GM21529 (cell line): Measurements from ENCODE around the gene KRTAP10-10.
"Not testable (repeated sequence)": the region's sequence is repeated elsewhere in the genome, so short reads cannot be mapped to it uniquely, and the experiment has no call there.

Source experiments
- ATAC-seq: cut with Tn5 transposase; IDR thresholded peaks from one replicate; pipeline ENCODE4 v1.9.1; 2021; ENCODE audit not compliant: unreplicated experiment

Gene KRTAP10-10

GRCh38 chr21:44637018-44637850, at the start of gene KRTAP10-10:
KRTAP10-10 (plus strand) TSS chr21:44637356; CDS start chr21:44637418, 62 bp downstream.
- ATAC-seq, result no peak

DNA sequence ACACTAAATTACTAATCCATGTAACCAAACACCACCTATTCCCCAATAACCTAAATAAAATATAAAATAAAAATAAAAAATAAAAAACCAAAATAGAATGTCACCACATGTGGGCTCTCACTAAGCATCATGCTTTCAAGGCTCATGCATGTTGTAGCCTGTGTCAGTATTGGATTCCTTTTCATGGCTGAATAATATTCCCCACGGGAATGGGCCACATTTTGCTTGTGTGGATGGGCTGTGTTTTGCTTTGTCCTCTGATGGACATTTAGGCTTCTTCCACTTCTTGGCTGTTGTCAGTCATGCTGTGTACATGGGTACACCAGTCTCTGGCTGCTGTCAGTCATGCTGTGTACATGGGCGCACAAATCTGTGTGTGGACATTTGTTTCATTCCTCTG, 48.1 kb upstream of the KRTAP10-10 start:
- no peak for ATAC-seq

- no peak for ATAC-seq
Measured at GRCh38 chr21:44589586-44590305, 47.4 kb upstream of the KRTAP10-10 start.

DNA sequence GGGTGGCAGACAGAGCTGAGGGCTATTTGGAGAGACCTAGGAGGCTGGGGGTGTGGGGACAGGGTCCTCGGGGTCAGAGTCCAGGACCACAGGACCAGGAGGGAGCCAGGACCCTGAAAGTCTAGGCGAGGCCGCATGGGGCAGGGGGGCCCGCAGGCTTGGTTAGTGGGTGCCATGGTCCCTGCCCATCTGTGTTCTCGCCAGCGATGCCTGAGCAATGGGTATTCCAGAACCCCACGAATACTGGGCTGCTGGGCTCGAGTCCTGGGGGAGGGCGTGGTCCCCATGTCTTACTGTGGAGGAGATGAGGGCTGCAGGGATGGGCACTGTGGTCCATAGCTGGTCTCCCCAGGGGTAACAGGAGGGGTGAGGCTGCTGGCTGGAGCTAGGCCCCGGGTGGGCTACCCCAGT, 46.8 kb upstream of the KRTAP10-10 start:
- no peak for ATAC-seq

DNA sequence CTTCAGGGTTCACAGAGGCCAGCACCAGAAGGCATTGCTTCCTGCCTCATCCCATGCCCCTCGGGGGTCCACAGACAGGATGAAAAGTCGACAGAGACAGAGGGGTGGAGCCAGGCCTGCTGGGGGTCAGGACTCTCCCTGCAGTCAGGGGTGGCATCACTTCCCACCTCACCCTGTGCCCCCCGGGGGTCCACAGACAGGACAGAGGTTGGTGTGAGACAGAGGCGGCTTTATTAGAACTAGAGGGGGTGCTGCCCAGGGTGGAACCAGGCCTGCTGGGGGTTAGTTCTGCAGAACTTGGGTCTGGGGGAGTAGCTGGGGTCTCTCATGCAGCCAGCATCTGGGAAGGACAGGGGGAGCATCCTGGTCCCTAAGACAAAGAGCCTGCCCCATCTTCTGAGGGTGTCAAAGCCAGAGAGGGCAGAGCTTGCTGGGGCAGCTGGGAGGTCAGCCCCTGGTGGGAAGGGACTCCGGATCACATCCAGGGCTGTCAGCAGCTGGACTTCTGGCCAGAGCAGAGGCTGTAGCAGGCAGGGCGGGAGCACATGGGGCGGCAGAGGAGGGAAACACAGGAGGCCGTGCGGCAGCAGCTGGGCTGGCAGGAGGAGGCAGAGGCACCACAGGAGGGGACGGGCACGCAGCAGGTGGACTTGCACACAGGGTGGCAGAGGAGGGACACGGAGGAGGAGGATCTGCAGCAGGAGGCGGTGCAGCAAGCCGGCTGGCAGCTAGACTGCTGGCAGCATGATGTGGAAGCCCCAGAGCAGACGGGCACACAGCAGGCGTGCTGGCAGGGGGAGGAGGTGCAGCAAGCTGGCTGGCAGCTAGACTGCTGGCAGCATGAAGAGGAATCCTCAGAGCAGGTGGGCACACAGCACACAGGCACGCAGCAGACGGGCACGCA, 46.0 kb upstream of the KRTAP10-10 start:
- not testable (repeated sequence) for ATAC-seq

- not testable (repeated sequence) for ATAC-seq
Measured at GRCh38 chr21:44591801-44592130, 45.4 kb upstream of the KRTAP10-10 start.

GRCh38 chr21:44592446-44593311, 44.5 kb upstream of the KRTAP10-10 start, which contains the start of gene KRTAP10-6:
KRTAP10-6 (minus strand) TSS chr21:44592505; CDS start chr21:44592484, 21 bp downstream.
- no peak for ATAC-seq

DNA sequence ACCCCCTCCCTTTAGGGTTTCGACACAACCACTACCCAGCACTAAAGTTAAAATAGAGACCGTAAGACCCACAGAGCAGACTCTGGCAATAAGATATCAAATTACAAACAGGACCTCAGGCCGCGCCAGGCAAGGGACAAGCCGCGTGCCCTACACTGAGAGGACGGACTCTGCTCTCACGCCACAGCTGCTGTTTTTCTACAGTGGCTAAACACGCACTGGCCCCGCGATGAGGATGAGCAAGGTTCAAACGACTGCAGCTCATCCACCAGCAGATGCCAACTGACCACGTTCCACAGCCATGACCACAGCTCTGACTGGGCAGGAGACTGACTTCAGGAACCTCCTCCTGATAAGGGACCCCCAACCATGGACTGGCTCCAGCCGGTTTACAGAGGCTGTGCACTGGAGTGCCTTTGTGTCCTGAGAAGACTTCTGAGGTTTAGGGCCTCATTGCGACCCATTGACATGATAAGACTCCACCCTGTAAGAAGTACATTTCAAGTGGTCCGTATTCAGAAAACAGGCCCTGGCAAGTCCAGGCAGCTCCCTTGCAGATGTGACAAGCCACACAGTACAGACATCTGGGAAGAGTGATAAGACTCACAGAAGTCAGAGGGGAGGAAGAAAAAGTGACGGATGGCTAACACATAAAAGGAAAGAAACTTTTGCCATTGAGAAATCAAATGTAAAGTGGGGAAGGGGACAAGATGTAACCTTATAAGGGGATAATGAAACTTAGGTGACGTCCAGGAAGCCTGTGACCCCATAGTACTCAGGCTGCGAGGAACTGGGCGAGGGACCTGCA, 43.4 kb upstream of the KRTAP10-10 start:
- ATAC-seq, result no peak

DNA sequence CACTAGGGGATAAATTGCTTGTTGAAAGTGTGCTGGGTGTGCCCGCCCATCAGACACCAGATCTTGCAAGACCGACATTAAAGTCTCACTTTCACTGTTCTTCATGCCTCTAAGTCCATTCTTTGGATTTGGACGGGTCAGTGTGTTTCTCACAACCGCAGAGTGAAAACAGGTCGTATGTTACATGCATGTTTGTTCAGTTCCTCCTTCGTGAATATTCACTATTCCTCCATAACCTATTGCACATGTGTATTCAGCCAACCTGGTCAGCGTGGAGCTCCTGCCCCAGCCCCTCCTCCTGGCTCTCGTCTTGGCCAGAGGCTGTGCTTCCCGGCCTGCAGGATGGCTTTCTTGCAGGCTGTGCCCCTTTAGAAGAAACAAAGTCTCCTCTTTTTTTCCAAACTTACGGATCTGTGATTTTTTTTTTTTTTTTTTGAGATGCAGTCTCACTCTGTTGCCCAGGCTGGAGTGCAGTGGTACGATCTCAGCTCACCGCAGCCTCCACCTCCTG, 42.7 kb upstream of the KRTAP10-10 start:
- ATAC-seq, result no peak

DNA sequence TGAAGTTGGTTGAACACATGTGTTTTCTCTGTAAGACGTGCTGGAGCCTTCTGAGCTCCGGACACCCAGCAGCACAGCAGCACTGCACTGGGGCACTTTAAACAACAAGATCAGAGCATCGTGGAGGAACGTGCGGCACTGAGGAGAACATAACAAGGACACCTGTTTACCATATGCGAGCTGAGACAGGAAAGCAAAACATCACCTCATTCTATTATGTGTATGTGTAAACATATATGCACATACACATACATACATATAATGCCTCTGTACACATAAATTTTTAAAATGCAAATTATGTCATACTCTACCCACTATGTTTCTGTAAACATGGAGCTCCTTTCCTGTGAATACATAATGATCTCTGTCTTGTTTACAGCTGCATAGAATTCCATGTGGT, 41.6 kb upstream of the KRTAP10-10 start:
- ATAC-seq, result no peak

DNA sequence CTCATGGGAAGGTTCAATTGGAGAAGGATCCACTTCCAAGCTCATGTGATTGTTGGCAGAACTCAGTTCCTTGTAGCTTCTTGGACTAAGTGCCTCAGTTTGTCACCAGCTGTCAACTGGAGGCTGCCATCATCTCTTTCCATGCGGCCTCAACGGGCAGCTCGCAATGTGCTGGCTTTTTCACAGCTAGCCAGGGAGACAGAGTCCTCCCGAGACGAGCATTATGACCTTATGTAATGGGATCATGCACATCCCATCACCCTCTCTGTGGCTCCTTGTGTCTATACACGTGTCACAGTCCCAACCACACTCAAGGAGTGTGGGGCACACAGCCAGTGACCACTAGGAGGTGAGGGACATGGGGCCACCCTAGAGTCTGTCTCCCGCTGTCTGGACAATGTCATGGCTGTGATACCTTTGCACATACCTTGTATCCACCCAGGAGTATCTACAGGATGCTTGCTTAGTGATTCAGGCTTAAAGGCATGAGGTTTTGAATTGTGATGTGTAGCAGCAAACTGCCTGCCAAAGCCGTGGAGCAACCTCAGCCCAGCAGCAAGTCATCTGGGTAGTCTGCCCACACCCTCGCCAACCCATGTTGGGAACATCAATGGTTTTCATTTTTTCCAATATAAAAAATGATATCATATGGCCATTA, 41.0 kb upstream of the KRTAP10-10 start:
- ATAC-seq, result no peak

DNA sequence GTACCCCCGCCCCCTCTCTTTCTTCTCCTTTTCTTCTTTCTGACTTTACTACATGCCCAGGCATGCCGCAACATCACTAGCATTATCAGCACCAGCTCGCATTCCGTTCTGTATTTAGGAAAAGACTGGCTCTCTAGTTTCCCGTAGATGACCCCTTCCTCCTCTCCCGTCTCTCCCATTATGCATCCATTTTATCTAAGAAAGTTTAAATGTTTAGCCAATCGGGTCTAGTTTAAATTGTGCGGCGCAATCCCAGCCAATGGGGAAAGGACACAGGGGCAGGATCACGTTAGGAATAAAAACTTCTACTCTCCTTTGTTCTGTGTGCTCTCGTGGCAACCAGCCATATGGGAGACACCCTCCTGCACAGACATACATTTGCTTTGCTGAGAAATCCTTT, 39.1 kb upstream of the KRTAP10-10 start:
- ATAC-seq, result no peak

- ATAC-seq, result no peak
Measured at GRCh38 chr21:44599264-44600029, 37.7 kb upstream of the KRTAP10-10 start.

DNA sequence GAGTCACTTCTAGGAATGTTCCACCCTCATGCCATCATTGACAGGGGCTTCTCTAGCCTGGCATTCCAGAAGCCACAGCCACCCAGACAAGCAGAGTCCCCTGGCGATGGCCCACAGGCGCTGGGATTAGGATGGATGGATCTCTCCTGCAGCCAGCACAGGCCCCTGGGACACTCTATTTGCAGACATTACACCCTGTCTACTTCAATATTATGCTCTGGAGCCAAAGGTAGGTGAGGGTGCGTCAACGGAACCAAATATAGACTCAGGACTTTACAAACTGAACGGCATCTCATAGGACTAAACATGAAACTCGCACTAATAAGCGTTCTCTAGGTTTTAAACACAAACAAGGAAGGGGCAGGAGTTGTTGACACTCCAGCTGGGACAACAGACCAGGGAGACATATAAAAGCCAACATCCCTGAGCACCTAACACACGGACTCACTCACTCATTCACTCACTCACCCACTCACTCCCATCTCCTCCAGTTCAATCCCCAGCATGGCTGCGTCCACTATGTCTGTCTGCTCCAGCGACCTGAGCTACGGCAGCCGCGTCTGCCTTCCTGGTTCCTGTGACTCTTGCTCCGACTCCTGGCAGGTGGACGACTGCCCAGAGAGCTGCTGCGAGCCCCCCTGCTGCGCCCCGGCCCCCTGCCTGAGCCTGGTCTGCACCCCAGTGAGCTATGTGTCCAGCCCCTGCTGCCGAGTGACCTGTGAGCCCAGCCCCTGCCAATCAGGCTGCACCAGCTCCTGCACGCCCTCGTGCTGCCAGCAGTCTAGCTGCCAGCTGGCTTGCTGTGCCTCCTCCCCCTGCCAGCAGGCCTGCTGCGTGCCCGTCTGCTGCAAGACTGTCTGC, 36.8 kb upstream of the KRTAP10-10 start, which contains the start of gene KRTAP10-7:
Gene KRTAP10-7, plus strand, starts transcription at position 480 of the 861 bp plus-strand sequence. Its CDS starts 25 bp downstream, at position 505.
- ATAC-seq, result not testable (repeated sequence)

DNA sequence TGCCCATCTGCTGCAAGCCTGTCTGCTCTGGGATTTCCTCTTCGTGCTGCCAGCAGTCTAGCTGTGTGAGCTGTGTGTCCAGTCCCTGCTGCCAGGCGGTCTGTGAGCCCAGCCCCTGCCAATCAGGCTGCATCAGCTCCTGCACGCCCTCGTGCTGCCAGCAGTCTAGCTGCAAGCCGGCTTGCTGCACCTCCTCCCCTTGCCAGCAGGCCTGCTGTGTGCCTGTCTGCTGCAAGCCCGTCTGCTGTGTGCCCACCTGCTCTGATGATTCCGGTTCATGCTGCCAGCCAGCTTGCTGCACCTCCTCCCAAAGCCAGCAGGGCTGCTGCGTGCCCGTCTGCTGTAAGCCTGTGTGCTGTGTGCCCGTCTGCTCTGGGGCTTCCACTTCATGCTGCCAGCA, 36.1 kb upstream of the KRTAP10-10 start:
- ATAC-seq, result not testable (repeated sequence)

- ATAC-seq, result no peak
Measured at GRCh38 chr21:44601596-44602462, 35.3 kb upstream of the KRTAP10-10 start.
